ENCODE data around the gene ZNF611. TPM values are rescaled to one million over a fixed set of nuclear protein-coding genes. Genes with fewer than 3 reads are reported as not detected.
"Not testable (repeated sequence)": the region's sequence is repeated elsewhere in the genome, so short reads cannot be mapped to it uniquely, and the experiment has no call there.

Gene ZNF611
- total RNA-seq, 1 donor from 2014 or later: 16.1 TPM

DNA sequence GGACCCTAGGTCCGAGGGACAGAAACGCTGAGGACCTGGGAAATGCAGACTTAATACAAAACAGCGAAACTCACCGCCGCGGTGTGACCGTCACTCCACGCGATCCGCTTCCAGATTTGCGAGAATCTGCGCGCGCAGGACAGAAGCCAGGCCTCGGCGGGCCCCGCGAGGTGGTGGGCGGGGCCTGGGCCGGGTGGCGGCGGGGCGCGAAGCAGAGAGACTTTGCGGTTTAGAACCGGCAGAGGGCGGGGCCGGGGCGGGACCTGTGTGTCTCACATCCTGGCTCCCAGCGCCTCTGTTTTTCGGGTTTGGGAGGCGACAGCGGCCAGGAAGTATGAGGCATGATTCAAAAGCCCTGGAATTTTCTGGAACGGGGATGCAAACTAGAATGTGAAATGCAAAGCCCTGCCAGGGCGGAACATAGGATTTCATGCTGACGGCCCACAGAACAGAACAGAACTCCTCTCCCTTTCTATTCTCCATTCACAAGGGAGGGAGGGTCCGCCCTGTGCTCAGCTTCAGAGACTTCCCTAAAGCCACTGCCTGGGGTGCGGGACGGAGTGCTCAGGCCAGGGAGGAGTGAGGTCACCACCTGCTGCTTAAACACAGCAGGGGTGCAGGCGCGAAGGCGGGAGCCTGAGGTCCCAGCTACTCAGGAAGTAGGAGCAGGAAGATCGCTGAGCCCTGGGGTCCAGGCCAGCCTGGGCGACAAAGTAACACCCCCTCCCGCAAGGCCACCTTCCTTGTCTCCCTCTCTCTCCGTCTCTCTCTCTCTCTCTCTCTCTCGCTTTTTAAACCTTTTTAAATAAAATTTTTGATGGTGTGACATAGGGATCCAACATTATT lies 44.3 kb downstream of the ZNF611 start:
- H3K9me3 Mint-ChIP-seq (ENCODE audit: unreplicated experiment): peaks cover 5% of the 10 kb centered on the region
- H3K4me3 Mint-ChIP-seq (ENCODE audit: unreplicated experiment): peak overlapping the region; percentile 93
- H3K36me3 Mint-ChIP-seq (ENCODE audit: unreplicated experiment): no peaks in the 10 kb centered on the region
- TF ChIP-seq, protein P1, sequence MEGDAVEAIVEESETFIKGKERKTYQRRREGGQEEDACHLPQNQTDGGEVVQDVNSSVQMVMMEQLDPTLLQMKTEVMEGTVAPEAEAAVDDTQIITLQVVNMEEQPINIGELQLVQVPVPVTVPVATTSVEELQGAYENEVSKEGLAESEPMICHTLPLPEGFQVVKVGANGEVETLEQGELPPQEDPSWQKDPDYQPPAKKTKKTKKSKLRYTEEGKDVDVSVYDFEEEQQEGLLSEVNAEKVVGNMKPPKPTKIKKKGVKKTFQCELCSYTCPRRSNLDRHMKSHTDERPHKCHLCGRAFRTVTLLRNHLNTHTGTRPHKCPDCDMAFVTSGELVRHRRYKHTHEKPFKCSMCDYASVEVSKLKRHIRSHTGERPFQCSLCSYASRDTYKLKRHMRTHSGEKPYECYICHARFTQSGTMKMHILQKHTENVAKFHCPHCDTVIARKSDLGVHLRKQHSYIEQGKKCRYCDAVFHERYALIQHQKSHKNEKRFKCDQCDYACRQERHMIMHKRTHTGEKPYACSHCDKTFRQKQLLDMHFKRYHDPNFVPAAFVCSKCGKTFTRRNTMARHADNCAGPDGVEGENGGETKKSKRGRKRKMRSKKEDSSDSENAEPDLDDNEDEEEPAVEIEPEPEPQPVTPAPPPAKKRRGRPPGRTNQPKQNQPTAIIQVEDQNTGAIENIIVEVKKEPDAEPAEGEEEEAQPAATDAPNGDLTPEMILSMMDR (IDR thresholded peaks at IDR 0.05): peak; percentile 33
- peak; percentile 97 for DNase-seq (ENCODE audit: extremely low spot score, unreplicated experiment)
- H3K27me3 Mint-ChIP-seq (ENCODE audit: unreplicated experiment): no peaks in the 10 kb centered on the region
- H3K4me1 Mint-ChIP-seq (ENCODE audit: unreplicated experiment): peaks cover 33% of the 10 kb centered on the region
- H3K27ac Mint-ChIP-seq (ENCODE audit: unreplicated experiment): peak overlapping the region; percentile 97

DNA sequence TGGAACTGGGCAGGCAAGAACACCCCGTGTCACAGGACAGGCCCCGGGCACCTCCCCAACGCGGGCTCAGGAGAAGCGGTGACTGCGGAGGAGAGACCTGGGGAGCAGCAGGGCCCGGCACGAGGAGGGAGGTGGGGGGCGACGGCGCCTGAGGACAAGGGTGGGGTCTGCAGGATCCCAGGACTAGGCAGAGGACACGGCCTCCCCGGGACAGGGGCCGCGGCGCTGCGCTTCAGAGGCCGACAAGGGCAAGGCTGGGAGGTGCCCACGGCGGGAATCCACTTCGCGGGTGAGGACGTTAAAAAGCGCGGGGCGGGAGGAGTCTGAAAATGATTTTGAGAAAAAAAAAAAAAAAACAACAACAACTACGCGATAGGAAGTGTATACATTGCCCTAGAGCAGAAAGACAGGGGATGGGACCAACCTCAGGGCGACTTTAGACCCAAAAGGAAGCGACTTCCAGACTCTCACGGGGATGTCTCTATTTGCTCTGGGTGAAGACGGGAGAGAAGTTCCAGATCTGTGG lies 44.9 kb downstream of the ZNF611 start:
- DNase-seq (ENCODE audit: extremely low spot score, unreplicated experiment): peak; percentile 85

DNA sequence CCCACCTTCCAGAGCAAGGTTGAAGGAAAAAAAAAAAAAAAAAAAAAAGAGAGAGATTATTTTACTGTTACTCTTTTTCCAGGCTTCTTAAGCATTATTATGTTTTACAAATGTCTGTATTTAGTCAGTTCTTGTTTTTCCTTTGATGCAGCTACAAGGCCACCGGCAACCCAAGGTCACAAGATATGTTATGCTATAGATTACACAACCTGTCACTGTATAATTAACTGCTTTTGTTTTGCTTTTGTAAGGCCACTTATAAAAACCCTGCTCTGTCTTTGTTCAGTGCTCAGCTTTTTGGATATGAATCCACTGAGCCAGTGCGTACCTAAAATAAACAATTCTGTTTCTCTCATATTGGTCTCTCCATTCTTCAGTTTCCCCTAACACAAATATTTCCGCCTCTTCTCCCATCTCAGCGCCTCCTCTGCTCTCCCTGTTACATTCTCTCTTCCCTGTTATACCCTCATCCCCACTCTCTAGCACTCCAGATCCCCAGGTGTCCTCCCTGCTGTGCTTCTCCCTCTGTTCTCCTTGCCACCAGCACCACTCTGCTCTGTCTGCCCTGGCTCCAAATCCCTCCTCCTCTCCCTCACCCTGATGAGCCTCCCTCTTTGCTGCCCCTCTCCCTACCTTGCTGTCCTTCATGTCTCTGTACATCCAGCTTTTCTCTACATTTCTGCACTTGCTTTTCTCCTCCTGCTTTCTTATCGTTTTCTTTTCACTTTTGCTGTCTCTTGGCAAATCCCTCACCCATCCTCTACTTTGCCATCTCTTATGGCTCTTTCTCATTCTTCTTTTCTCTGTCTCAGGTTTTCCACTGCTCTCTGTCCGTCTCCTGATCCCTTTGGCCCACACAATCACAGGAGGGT lies 45.7 kb downstream of the ZNF611 start:
- peak overlapping the region; percentile 93 for H3K4me3 Mint-ChIP-seq (ENCODE audit: unreplicated experiment)
- DNase-seq (ENCODE audit: extremely low spot score, unreplicated experiment); H3K27me3 Mint-ChIP-seq (ENCODE audit: unreplicated experiment); H3K36me3 Mint-ChIP-seq (ENCODE audit: unreplicated experiment); H3K9me3 Mint-ChIP-seq (ENCODE audit: unreplicated experiment): not testable (repeated sequence)
- H3K4me1 Mint-ChIP-seq (ENCODE audit: unreplicated experiment): peaks cover 37% of the 10 kb centered on the region
- peak overlapping the region; percentile 97 for H3K27ac Mint-ChIP-seq (ENCODE audit: unreplicated experiment)

More for the DNA sequence above, 44.9 kb downstream of the ZNF611 start:
- Mint-ChIP-seq H3K27me3 (ENCODE audit: unreplicated experiment) (no peaks in the 10 kb centered on the region), H3K4me3 (ENCODE audit: unreplicated experiment) (peak overlapping the region; percentile 93), H3K36me3 (ENCODE audit: unreplicated experiment) (peaks cover 2% of the 10 kb centered on the region), H3K27ac (ENCODE audit: unreplicated experiment) (peak overlapping the region; percentile 97), H3K4me1 (ENCODE audit: unreplicated experiment) (peaks cover 37% of the 10 kb centered on the region), H3K9me3 (ENCODE audit: unreplicated experiment) (peaks cover 5% of the 10 kb centered on the region)
- TF ChIP-seq, protein P1 (IDR thresholded peaks at IDR 0.05): no peak

DNA sequence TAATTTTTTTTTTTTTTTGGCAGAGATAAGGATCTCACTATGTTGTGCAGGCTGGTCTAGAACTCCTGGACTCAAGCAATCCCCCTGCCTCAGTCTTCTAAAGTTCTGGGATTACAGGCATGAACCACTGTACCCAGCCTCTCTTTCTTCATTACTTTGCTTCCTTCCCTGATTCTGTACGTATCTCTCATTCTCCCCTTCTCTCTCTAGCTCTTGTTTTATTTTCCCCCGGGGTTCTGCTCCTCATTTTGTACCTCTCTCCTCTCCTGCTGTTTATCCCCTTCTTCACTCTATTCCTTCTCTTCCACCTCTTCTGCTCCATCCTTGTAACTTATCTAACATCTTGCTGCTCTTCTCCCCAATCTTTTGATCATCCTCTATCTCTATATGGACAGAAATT lies 46.5 kb downstream of the ZNF611 start:
- no peaks in the 10 kb centered on the region for H3K9me3 Mint-ChIP-seq (ENCODE audit: unreplicated experiment)
- peaks cover 10% of the 10 kb centered on the region for H3K36me3 Mint-ChIP-seq (ENCODE audit: unreplicated experiment)
- H3K4me3 Mint-ChIP-seq (ENCODE audit: unreplicated experiment): peak overlapping the region; percentile 93
- DNase-seq (ENCODE audit: extremely low spot score, unreplicated experiment): no peak
- H3K27me3 Mint-ChIP-seq (ENCODE audit: unreplicated experiment): no peaks in the 10 kb centered on the region
- H3K27ac Mint-ChIP-seq (ENCODE audit: unreplicated experiment): peak overlapping the region; percentile 97
- H3K4me1 Mint-ChIP-seq (ENCODE audit: unreplicated experiment): peaks cover 37% of the 10 kb centered on the region
- TF ChIP-seq, protein P1 (IDR thresholded peaks at IDR 0.05): no peak

DNA sequence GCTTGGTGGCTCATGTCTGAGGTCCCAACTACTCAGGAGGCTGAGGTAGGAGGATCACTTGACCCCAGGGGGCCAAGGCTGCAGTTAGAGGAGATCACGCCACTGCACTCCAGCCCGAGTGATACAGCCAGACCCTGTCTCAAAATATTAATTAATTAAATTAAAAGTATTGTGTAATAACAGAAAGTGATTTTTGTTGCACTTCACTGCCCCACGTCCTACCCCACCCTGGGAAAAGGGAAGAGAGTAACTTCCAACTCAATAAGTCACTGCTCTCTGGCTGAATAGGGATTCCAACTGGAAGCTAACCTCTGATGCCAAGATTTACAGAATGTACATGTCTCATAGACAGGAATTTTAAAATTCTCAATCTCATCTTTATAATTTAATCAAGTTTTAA lies 47.2 kb downstream of the ZNF611 start:
- Mint-ChIP-seq H3K4me3 (ENCODE audit: unreplicated experiment) (no peak overlapping the region), H3K27me3 (ENCODE audit: unreplicated experiment) (no peaks in the 10 kb centered on the region), H3K27ac (ENCODE audit: unreplicated experiment) (no peak overlapping the region), H3K9me3 (ENCODE audit: unreplicated experiment) (no peaks in the 10 kb centered on the region), H3K36me3 (ENCODE audit: unreplicated experiment) (peaks cover 10% of the 10 kb centered on the region), H3K4me1 (ENCODE audit: unreplicated experiment) (peaks cover 37% of the 10 kb centered on the region)
- DNase-seq (ENCODE audit: extremely low spot score, unreplicated experiment): no peak
- TF ChIP-seq, protein P1 (IDR thresholded peaks at IDR 0.05): no peak
